ENCODE results near the gene VMO1. TPM values are rescaled to one million over a fixed set of nuclear protein-coding genes. Genes with fewer than 3 reads are reported as not detected.

The VMO1 gene
- total and polyA plus RNA-seq, 2 experiments from 2014 or later: 0.93 TPM; not detected in 1

DNA sequence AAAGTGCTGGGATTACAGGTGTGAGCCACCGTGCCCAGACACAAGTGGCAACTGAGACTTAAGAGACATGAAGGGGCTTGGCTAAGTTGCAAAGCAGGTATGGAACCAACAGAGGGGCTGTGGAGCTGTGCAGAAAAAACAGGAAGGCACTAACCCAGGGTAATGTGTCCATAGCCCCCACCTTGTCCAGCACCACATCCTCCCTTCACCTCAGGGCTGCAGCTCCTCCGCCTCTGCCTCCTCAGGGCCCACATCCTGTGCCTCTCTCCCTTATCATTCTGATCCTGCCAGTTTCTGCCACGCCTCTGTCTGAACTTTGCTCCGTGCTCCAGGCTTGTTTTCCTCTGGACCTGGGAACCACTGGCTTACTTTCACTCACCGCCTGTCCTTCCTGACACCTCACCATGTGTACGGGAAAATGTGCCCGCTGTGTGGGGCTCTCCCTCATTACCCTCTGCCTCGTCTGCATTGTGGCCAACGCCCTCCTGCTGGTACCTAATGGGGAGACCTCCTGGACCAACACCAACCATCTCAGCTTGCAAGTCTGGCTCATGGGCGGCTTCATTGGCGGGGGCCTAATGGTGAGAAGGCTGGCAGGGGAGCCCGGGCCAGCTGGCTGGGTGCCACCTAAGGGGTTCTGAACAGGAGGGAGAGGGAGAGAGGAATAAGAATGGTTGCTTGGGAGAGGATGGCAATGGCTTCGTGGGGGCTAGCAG, 14.5 kb downstream of the VMO1 start, which contains the start of gene TM4SF5:
TSS of gene TM4SF5 (plus strand) at position 368 of the 716 bp plus-strand sequence. CDS start at position 405, 37 bp downstream.
- H2AFZ ChIP-seq: no peak within 1 kb of the TSS
- H3K9me3 ChIP-seq (ENCODE audit: low read depth): no peaks in the 10 kb centered on the region
- H3K4me3 ChIP-seq: no peak within 1 kb of the TSS
- no peak within 1 kb of the TSS for H3K9ac ChIP-seq
- no peaks in the 10 kb centered on the region for H3K79me2 ChIP-seq (ENCODE audit: insufficient read depth)
- no peaks in the 10 kb centered on the region for H3K36me3 ChIP-seq (ENCODE audit: low read depth)
- H3K4me2 ChIP-seq (ENCODE audit: unreplicated experiment): no peak within 1 kb of the TSS
- peaks cover 11% of the 10 kb centered on the region for H3K27me3 ChIP-seq (replicated peaks; ENCODE audit: insufficient read depth)
- TF ChIP-seq EZH2phosphoT487 (IDR thresholded peaks at IDR 0.05; ENCODE audit: insufficient read depth, low read depth) (no peak), EZH2 (IDR thresholded peaks at IDR 0.05; ENCODE audit: insufficient read depth, poor library complexity, severe bottlenecking) (no peak)
- H3K4me1 ChIP-seq (ENCODE audit: insufficient read depth): peaks cover 9% of the 10 kb centered on the region; the same call in 1 of the 2 replicates
- no peaks in the 10 kb centered on the region for H3K9me2 ChIP-seq (ENCODE audit: insufficient read depth)
- DNase-seq: no peak
- no peaks in the 10 kb centered on the region for H4K20me1 ChIP-seq (ENCODE audit: insufficient read depth)
- peaks cover 7% of the 10 kb centered on the region; the same call in 1 of the 2 replicates for H3F3A ChIP-seq (ENCODE audit: insufficient read depth)
- in situ Hi-C loops (cut with MboI): no loop called here
- WGBS, 2 experiments (ENCODE audit: low coverage in 1 of 2, low lambda C conversion rate in 2 of 2, missing lambda C conversion rate in 2 of 2): 56 to 61% methylated on average over 10 to 13 of the region's 13 CpGs
- H3K27ac ChIP-seq: no peak within 1 kb of the TSS

GRCh38 chr17:4769628-4770027, 16.5 kb downstream of the VMO1 start:
- H3K27me3 ChIP-seq (replicated peaks; ENCODE audit: insufficient read depth): peaks cover 16% of the 10 kb centered on the region
- no peaks in the 10 kb centered on the region for H3K9me3 ChIP-seq (ENCODE audit: low read depth)
- H3K36me3 ChIP-seq (ENCODE audit: low read depth): no peaks in the 10 kb centered on the region
- no peak overlapping the region for H3K4me3 ChIP-seq
- H3K9me2 ChIP-seq (ENCODE audit: insufficient read depth): no peaks in the 10 kb centered on the region
- TF ChIP-seq EZH2phosphoT487 (IDR thresholded peaks at IDR 0.05; ENCODE audit: insufficient read depth, low read depth) (no peak), EZH2 (IDR thresholded peaks at IDR 0.05; ENCODE audit: insufficient read depth, poor library complexity, severe bottlenecking) (no peak)
- H3K79me2 ChIP-seq (ENCODE audit: insufficient read depth): no peaks in the 10 kb centered on the region
- no peak overlapping the region for H3K27ac ChIP-seq
- peaks cover 7% of the 10 kb centered on the region; the same call in 1 of the 2 replicates for H3F3A ChIP-seq (ENCODE audit: insufficient read depth)
- no peak overlapping the region for H3K4me2 ChIP-seq (ENCODE audit: unreplicated experiment)
- WGBS, 2 experiments (ENCODE audit: low coverage in 1 of 2, low lambda C conversion rate in 2 of 2, missing lambda C conversion rate in 2 of 2): 40 to 60% methylated on average over 2 of the region's 2 CpGs
- in situ Hi-C loops (cut with MboI): no loop called here
- no peak overlapping the region for H2AFZ ChIP-seq
- H3K4me1 ChIP-seq (ENCODE audit: insufficient read depth): peaks cover 9% of the 10 kb centered on the region; the same call in 1 of the 2 replicates
- H4K20me1 ChIP-seq (ENCODE audit: insufficient read depth): no peaks in the 10 kb centered on the region
- DNase-seq: peak; percentile 64
- H3K9ac ChIP-seq: no peak overlapping the region

GRCh38 chr17:4768298-4768697, 17.9 kb downstream of the VMO1 start:
- in situ Hi-C loops (cut with MboI): no loop called here
- TF ChIP-seq EZH2 (IDR thresholded peaks at IDR 0.05; ENCODE audit: insufficient read depth, poor library complexity, severe bottlenecking) (no peak), EZH2phosphoT487 (IDR thresholded peaks at IDR 0.05; ENCODE audit: insufficient read depth, low read depth) (no peak)
- WGBS, 2 experiments (ENCODE audit: low coverage in 1 of 2, low lambda C conversion rate in 2 of 2, missing lambda C conversion rate in 2 of 2): 70% methylated on average over 6 of the region's 6 CpGs

DNA sequence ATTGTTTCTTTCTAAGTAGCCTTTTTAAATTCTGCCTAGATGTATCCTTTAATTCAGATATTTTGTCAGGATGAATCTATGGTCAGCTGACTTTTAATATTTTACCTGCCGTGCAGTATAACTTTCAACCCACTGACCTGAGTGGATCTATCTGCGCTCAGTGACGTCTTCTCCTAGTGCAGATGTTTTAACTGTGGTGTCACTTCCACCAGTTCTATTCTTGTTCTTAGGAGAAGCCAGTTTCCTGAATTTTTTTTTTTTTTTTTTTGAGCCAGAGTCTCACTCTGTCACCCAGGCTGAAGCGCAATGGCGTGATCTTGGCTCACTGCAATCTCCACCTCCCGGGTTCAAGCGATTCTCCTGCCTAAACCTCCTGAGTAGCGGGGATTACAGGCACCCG, 19.4 kb downstream of the VMO1 start:
- Histone ChIP-seq H3K9me3 (ENCODE audit: low read depth) (no peaks in the 10 kb centered on the region), H3F3A (ENCODE audit: insufficient read depth) (peaks cover 7% of the 10 kb centered on the region; the same call in 1 of the 2 replicates), H3K4me2 (ENCODE audit: unreplicated experiment) (no peak overlapping the region), H3K36me3 (ENCODE audit: low read depth) (no peaks in the 10 kb centered on the region), H3K27me3 (replicated peaks; ENCODE audit: insufficient read depth) (peaks cover 13% of the 10 kb centered on the region), H3K79me2 (ENCODE audit: insufficient read depth) (no peaks in the 10 kb centered on the region), H3K4me1 (ENCODE audit: insufficient read depth) (peaks cover 9% of the 10 kb centered on the region; the same call in 1 of the 2 replicates), H3K4me3 (no peak overlapping the region), H3K9ac (no peak overlapping the region), H3K9me2 (ENCODE audit: insufficient read depth) (no peaks in the 10 kb centered on the region), H3K27ac (no peak overlapping the region), H2AFZ (no peak overlapping the region), H4K20me1 (ENCODE audit: insufficient read depth) (no peaks in the 10 kb centered on the region)
- no peak for TF ChIP-seq EZH2 (IDR thresholded peaks at IDR 0.05; ENCODE audit: insufficient read depth, poor library complexity, severe bottlenecking)
- TF ChIP-seq EZH2phosphoT487 (IDR thresholded peaks at IDR 0.05; ENCODE audit: insufficient read depth, low read depth): no peak
- no peak for DNase-seq
- 75 to 83% methylated on average over 9 of the region's 9 CpGs for WGBS, 2 experiments (ENCODE audit: low coverage in 1 of 2, low lambda C conversion rate in 2 of 2, missing lambda C conversion rate in 2 of 2)
- in situ Hi-C loops (cut with MboI): no loop called here

More at GRCh38 chr17:4768298-4768697, 17.9 kb downstream of the VMO1 start:
- H3K79me2 ChIP-seq (ENCODE audit: insufficient read depth): no peaks in the 10 kb centered on the region
- H3K4me2 ChIP-seq (ENCODE audit: unreplicated experiment): no peak overlapping the region
- H3K4me1 ChIP-seq (ENCODE audit: insufficient read depth): peaks cover 9% of the 10 kb centered on the region; the same call in 1 of the 2 replicates
- no peaks in the 10 kb centered on the region for H4K20me1 ChIP-seq (ENCODE audit: insufficient read depth)
- no peak for DNase-seq
- no peak overlapping the region for H2AFZ ChIP-seq
- no peaks in the 10 kb centered on the region for H3K9me2 ChIP-seq (ENCODE audit: insufficient read depth)
- peaks cover 21% of the 10 kb centered on the region for H3K27me3 ChIP-seq (replicated peaks; ENCODE audit: insufficient read depth)
- peaks cover 7% of the 10 kb centered on the region; the same call in 1 of the 2 replicates for H3F3A ChIP-seq (ENCODE audit: insufficient read depth)
- H3K9ac ChIP-seq: no peak overlapping the region
- H3K9me3 ChIP-seq (ENCODE audit: low read depth): no peaks in the 10 kb centered on the region
- no peaks in the 10 kb centered on the region for H3K36me3 ChIP-seq (ENCODE audit: low read depth)
- H3K27ac ChIP-seq: no peak overlapping the region
- H3K4me3 ChIP-seq: no peak overlapping the region
